Measurements from ENCODE around the gene SMARCB1. TPM values are rescaled to one million over a fixed set of nuclear protein-coding genes. Genes with fewer than 3 reads are reported as not detected.

Gene SMARCB1
- total RNA-seq, 2 donors from 2014 or later: 51.4 to 70.1 TPM

- Mint-ChIP-seq H3K27me3 (no peaks in the 10 kb centered on the region), H3K9me3 (no peaks in the 10 kb centered on the region), H3K36me3 (ENCODE audit: low read depth) (no peaks in the 10 kb centered on the region), H3K4me3 (no peak overlapping the region), H3K27ac (no peak overlapping the region), H3K4me1 (no peaks in the 10 kb centered on the region)
- no peak for ATAC-seq (replicated peaks)
These were observed 4.5 kb upstream of the SMARCB1 start for GRCh38 chr22:23782252-23782651.

- Mint-ChIP-seq H3K4me1 (no peaks in the 10 kb centered on the region), H3K27me3 (no peaks in the 10 kb centered on the region), H3K27ac (no peak overlapping the region), H3K36me3 (ENCODE audit: low read depth) (no peaks in the 10 kb centered on the region), H3K9me3 (no peaks in the 10 kb centered on the region), H3K4me3 (no peak overlapping the region)
- ATAC-seq (replicated peaks): no peak
These were observed 4.1 kb upstream of the SMARCB1 start for GRCh38 chr22:23782703-23783102.

GRCh38 chr22:23783265-23784150 is 3.3 kb upstream of the SMARCB1 start:
- H3K36me3 Mint-ChIP-seq (ENCODE audit: low read depth): no peaks in the 10 kb centered on the region
- H3K4me1 Mint-ChIP-seq: no peaks in the 10 kb centered on the region
- no peaks in the 10 kb centered on the region for H3K9me3 Mint-ChIP-seq
- no peak for ATAC-seq (replicated peaks)
- no peak overlapping the region for H3K4me3 Mint-ChIP-seq
- H3K27ac Mint-ChIP-seq: no peak overlapping the region
- no peaks in the 10 kb centered on the region for H3K27me3 Mint-ChIP-seq

- Mint-ChIP-seq H3K4me3 (no peak overlapping the region), H3K4me1 (peaks cover 1% of the 10 kb centered on the region), H3K27me3 (no peaks in the 10 kb centered on the region), H3K27ac (peak overlapping the region; percentile 60), H3K36me3 (ENCODE audit: low read depth) (peaks cover under 1% of the 10 kb centered on the region), H3K9me3 (no peaks in the 10 kb centered on the region)
- ATAC-seq (replicated peaks): no peak
These were observed 2.5 kb upstream of the SMARCB1 start for GRCh38 chr22:23784215-23784732.

- Mint-ChIP-seq H3K9me3 (no peaks in the 10 kb centered on the region), H3K27ac (peak overlapping the region; percentile 96), H3K27me3 (no peaks in the 10 kb centered on the region), H3K4me3 (peak overlapping the region; percentile 94), H3K36me3 (ENCODE audit: low read depth) (peaks cover 5% of the 10 kb centered on the region), H3K4me1 (peaks cover 6% of the 10 kb centered on the region)
- ATAC-seq (replicated peaks): peak; percentile 1
These were observed 480 bp upstream of the SMARCB1 start for GRCh38 chr22:23786261-23786710.

GRCh38 chr22:23787600-23787896 is 782 bp downstream of the SMARCB1 start:
- ATAC-seq (replicated peaks): peak; percentile 38
- Mint-ChIP-seq H3K4me1 (peaks cover 6% of the 10 kb centered on the region), H3K27me3 (no peaks in the 10 kb centered on the region)

GRCh38 chr22:23787910-23788309 is 1.1 kb downstream of the SMARCB1 start:
- H3K4me1 Mint-ChIP-seq: peaks cover 6% of the 10 kb centered on the region
- no peaks in the 10 kb centered on the region for H3K9me3 Mint-ChIP-seq
- no peak for ATAC-seq (replicated peaks)
- peak overlapping the region; percentile 94 for H3K4me3 Mint-ChIP-seq
- H3K36me3 Mint-ChIP-seq (ENCODE audit: low read depth): peaks cover 17% of the 10 kb centered on the region
- H3K27me3 Mint-ChIP-seq: no peaks in the 10 kb centered on the region
- H3K27ac Mint-ChIP-seq: peak overlapping the region; percentile 89

More at GRCh38 chr22:23787600-23787896, 782 bp downstream of the SMARCB1 start:
- Mint-ChIP-seq H3K36me3 (ENCODE audit: low read depth) (peaks cover 14% of the 10 kb centered on the region), H3K9me3 (no peaks in the 10 kb centered on the region), H3K27ac (peak overlapping the region; percentile 89), H3K4me3 (peak overlapping the region; percentile 94)

GRCh38 chr22:23789121-23789520 is 2.4 kb downstream of the SMARCB1 start:
- Mint-ChIP-seq H3K9me3 (no peaks in the 10 kb centered on the region), H3K27ac (peak overlapping the region; percentile 13), H3K4me3 (peak overlapping the region; percentile 20), H3K4me1 (peaks cover 6% of the 10 kb centered on the region), H3K27me3 (no peaks in the 10 kb centered on the region), H3K36me3 (ENCODE audit: low read depth) (peaks cover 29% of the 10 kb centered on the region)
- no peak for ATAC-seq (replicated peaks)

GRCh38 chr22:23789638-23790037 is 2.9 kb downstream of the SMARCB1 start:
- peak overlapping the region; percentile 13 for H3K27ac Mint-ChIP-seq
- H3K4me1 Mint-ChIP-seq: peaks cover 6% of the 10 kb centered on the region

GRCh38 chr22:23790819-23791737 is 4.3 kb downstream of the SMARCB1 start:
- Mint-ChIP-seq H3K36me3 (ENCODE audit: low read depth) (peaks cover 47% of the 10 kb centered on the region), H3K4me1 (peaks cover 6% of the 10 kb centered on the region), H3K27me3 (no peaks in the 10 kb centered on the region), H3K4me3 (no peak overlapping the region), H3K27ac (no peak overlapping the region), H3K9me3 (no peaks in the 10 kb centered on the region)
- no peak for ATAC-seq (replicated peaks)

More at GRCh38 chr22:23789638-23790037, 2.9 kb downstream of the SMARCB1 start:
- no peaks in the 10 kb centered on the region for H3K9me3 Mint-ChIP-seq
- peaks cover 34% of the 10 kb centered on the region for H3K36me3 Mint-ChIP-seq (ENCODE audit: low read depth)
- H3K27me3 Mint-ChIP-seq: no peaks in the 10 kb centered on the region
- peak overlapping the region; percentile 20 for H3K4me3 Mint-ChIP-seq
- ATAC-seq (replicated peaks): no peak

- no peak overlapping the region for H3K4me3 Mint-ChIP-seq
- no peak for ATAC-seq (replicated peaks)
- H3K36me3 Mint-ChIP-seq (ENCODE audit: low read depth): peaks cover 55% of the 10 kb centered on the region
These were observed 5.2 kb downstream of the SMARCB1 start for GRCh38 chr22:23791738-23792645.

GRCh38 chr22:23793326-23793725 is 6.6 kb downstream of the SMARCB1 start:
- H3K36me3 Mint-ChIP-seq (ENCODE audit: low read depth): peaks cover 63% of the 10 kb centered on the region
- H3K27ac Mint-ChIP-seq: peak overlapping the region; percentile 78
- H3K4me3 Mint-ChIP-seq: no peak overlapping the region

More at GRCh38 chr22:23791738-23792645, 5.2 kb downstream of the SMARCB1 start:
- H3K4me1 Mint-ChIP-seq: peaks cover 6% of the 10 kb centered on the region
- H3K27ac Mint-ChIP-seq: no peak overlapping the region
- H3K9me3 Mint-ChIP-seq: no peaks in the 10 kb centered on the region
- no peaks in the 10 kb centered on the region for H3K27me3 Mint-ChIP-seq

GRCh38 chr22:23796461-23796860 is 9.7 kb downstream of the SMARCB1 start:
- Mint-ChIP-seq H3K27me3 (no peaks in the 10 kb centered on the region), H3K9me3 (no peaks in the 10 kb centered on the region), H3K36me3 (ENCODE audit: low read depth) (peaks cover 85% of the 10 kb centered on the region), H3K4me1 (no peaks in the 10 kb centered on the region), H3K4me3 (no peak overlapping the region), H3K27ac (no peak overlapping the region)
- no peak for ATAC-seq (replicated peaks)

More at GRCh38 chr22:23793326-23793725, 6.6 kb downstream of the SMARCB1 start:
- no peak for ATAC-seq (replicated peaks)
- H3K9me3 Mint-ChIP-seq: no peaks in the 10 kb centered on the region
- H3K4me1 Mint-ChIP-seq: peaks cover 6% of the 10 kb centered on the region
- no peaks in the 10 kb centered on the region for H3K27me3 Mint-ChIP-seq

Data from activated T-helper 17 cell treated with anti-CD3 and anti-CD28 coated beads, Interleukin-2, amount 50 U/mL, for 72 hours (primary cell).